ENCODE measurements around the gene NUP35. TPM values are rescaled to one million over a fixed set of nuclear protein-coding genes. Genes with fewer than 3 reads are reported as not detected.
"Not testable (repeated sequence)": the region's sequence is repeated elsewhere in the genome, so short reads cannot be mapped to it uniquely, and the experiment has no call there.

NUP35 gene
- polyA plus RNA-seq, 2 of the 4 experiments (the other 2 are of a cell fraction), result 39.6 to 45.9 TPM

- ChIA-PET POLR2A (no interaction called here), CTCF (interaction anchor here (0.5 kb wide), 1 partner anchor 10 kb away, joined by 3 read pairs; no protein-coding TSS in a partner anchor)
- no peak overlapping the region for H3K4me3 ChIP-seq
- H3K4me1 ChIP-seq, result no peaks in the 10 kb centered on the region
- ATAC-seq (no peak), FAIRE-seq (no peak), DNase-seq (ENCODE audit: low read depth in 1 of 2, low spot score in 1 of 2) (no peak)
- no peak for TF ChIP-seq CHD2 (IDR thresholded peaks at IDR 0.05; ENCODE audit: low read length, partially characterized antibody)
- no peak for TF ChIP-seq MAX (IDR thresholded peaks at IDR 0.05)
- no peak for TF ChIP-seq ZSCAN20 (CRISPR knock-in tag; IDR thresholded peaks at IDR 0.05)
- no peak for TF ChIP-seq EHMT2 (IDR thresholded peaks at IDR 0.05; ENCODE audit: low read depth)
- no peak overlapping the region for H3K4me2 ChIP-seq
- WGBS (ENCODE audit: missing lambda C conversion rate), result 96% methylated on average over 1 of the region's 1 CpG
- H3K9me3 ChIP-seq, result peaks cover 11% of the 10 kb centered on the region; the same call in 2 of the 3 replicates
- no peak overlapping the region for H3K27ac ChIP-seq
Measured at GRCh38 chr2:183148955-183149354, 24.7 kb downstream of the NUP35 start.

GRCh38 chr2:183149489-183149888 is 25.2 kb downstream of the NUP35 start:
- ATAC-seq (no peak), DNase-seq (ENCODE audit: low read depth in 1 of 2, low spot score in 1 of 2) (no peak), FAIRE-seq (no peak)
- CTCF ChIA-PET, result no interaction called here
- TF ChIP-seq CTCF (IDR thresholded peaks at IDR 0.05) (no peak), USF2 (IDR thresholded peaks at IDR 0.05) (no peak), FOSL2 (IDR thresholded peaks at IDR 0.05) (no peak), FOSL2 (CRISPR knock-in tag; IDR thresholded peaks at IDR 0.05) (no peak), RARB (CRISPR knock-in tag; IDR thresholded peaks at IDR 0.05) (no peak)
- no peaks in the 10 kb centered on the region for H3K4me1 ChIP-seq
- POLR2A ChIA-PET, result no interaction called here
- 84% methylated on average over 2 of the region's 2 CpGs for WGBS (ENCODE audit: missing lambda C conversion rate)
- H3K4me2 ChIP-seq, result no peak overlapping the region
- H3K9me3 ChIP-seq, result peaks cover 7% of the 10 kb centered on the region; the same call in 2 of the 3 replicates
- no peak overlapping the region for H3K27ac ChIP-seq
- H3K4me3 ChIP-seq, result no peak overlapping the region

GRCh38 chr2:183152280-183152679 is 28.0 kb downstream of the NUP35 start:
- CTCF ChIA-PET; H3K9me3 ChIP-seq; ATAC-seq; FAIRE-seq; DNase-seq (ENCODE audit: low read depth in 1 of 2, low spot score in 1 of 2); H3K4me3 ChIP-seq; H3K4me2 ChIP-seq; POLR2A ChIA-PET; H3K4me1 ChIP-seq; H3K27ac ChIP-seq: not testable (repeated sequence)
- whole genome bisulfite sequencing (ENCODE audit: missing lambda C conversion rate), result 92% methylated on average over 3 of the region's 3 CpGs

- H3K4me3 ChIP-seq, result no peak overlapping the region
- no peak overlapping the region for H3K4me2 ChIP-seq
- 92% methylated on average over 3 of the region's 3 CpGs for WGBS (ENCODE audit: missing lambda C conversion rate)
- H3K9me3 ChIP-seq, result no peaks in the 10 kb centered on the region
- no peak overlapping the region for H3K27ac ChIP-seq
- H3K4me1 ChIP-seq, result no peaks in the 10 kb centered on the region
- peak; percentile 37 for TF ChIP-seq ZFP36 (IDR thresholded peaks at IDR 0.05; ENCODE audit: borderline replicate concordance, partially characterized antibody)
- TF ChIP-seq BHLHE40 (IDR thresholded peaks at IDR 0.05; ENCODE audit: low read depth, low read length), result no peak
- POLR2A ChIA-PET, result no interaction called here
- no peak for FAIRE-seq
- ATAC-seq, result no peak
- CTCF ChIA-PET, result no interaction called here
- no peak for DNase-seq (ENCODE audit: low read depth in 1 of 2, low spot score in 1 of 2)
Measured at GRCh38 chr2:183153967-183154366, 29.7 kb downstream of the NUP35 start.

GRCh38 chr2:183154772-183155171 is 30.5 kb downstream of the NUP35 start:
- H3K27ac ChIP-seq; POLR2A ChIA-PET; H3K4me1 ChIP-seq; H3K9me3 ChIP-seq; H3K4me2 ChIP-seq; CTCF ChIA-PET; H3K4me3 ChIP-seq; DNase-seq (ENCODE audit: low read depth in 1 of 2, low spot score in 1 of 2); ATAC-seq; FAIRE-seq: not testable (repeated sequence)
- WGBS (ENCODE audit: missing lambda C conversion rate), result 76% methylated on average over 4 of the region's 4 CpGs

Measured in A549 (cell line).